OCI-LY3 (cell line): ENCODE data around the gene CNOT10.

Experiments used
- H2AFZ ChIP-seq: fragments of 200-600, 300-600 bp; shearing (Covaris generic); 2 replicates; pipeline ENCODE4 v1.6.0; 2014; ENCODE audit warnings: antibody characterized with exemption, low read depth, low read length
- H3K27ac ChIP-seq: fragments of 200-600, 300-600 bp; sonication (generic); 2 replicates; pipeline ENCODE4 v1.5.1; 2014; ENCODE audit warnings: mild to moderate bottlenecking, low read length, moderate library complexity, mixed read lengths
- H3K27me3 ChIP-seq: fragments of 200-600, 300-600 bp; sonication (generic); 2 replicates; pipeline ENCODE4 v1.6.1; 2014; ENCODE audit warnings: low read depth, low read length, mixed read lengths
- H3K36me3 ChIP-seq: fragments of 200-600, 300-600 bp; sonication (generic); replicated peaks from 2 replicates; pipeline ENCODE3; 2014; ENCODE audit warnings: low read depth, low read length, mixed read lengths
- H3K4me1 ChIP-seq: fragments of 300-600, 200-600 bp; sonication (generic); 2 replicates; pipeline ENCODE4 v1.6.1; 2014; ENCODE audit warnings: low read length, mixed read lengths
- H3K4me2 ChIP-seq: fragments of 200-600, 300-600 bp; sonication (generic); 2 replicates; pipeline ENCODE4 v1.6.1; 2014; ENCODE audit warnings: low read length, mixed read lengths
- H3K4me3 ChIP-seq: fragments of 300-600, 200-600 bp; sonication (generic); 2 replicates; pipeline ENCODE4 v1.5.1; 2014; ENCODE audit warnings: antibody characterized with exemption, mild to moderate bottlenecking, low read length, moderate library complexity
- H3K79me2 ChIP-seq: fragments of 300-600, 200-600 bp; shearing (Covaris generic); 2 replicates; pipeline ENCODE4 v1.6.1; 2014; ENCODE audit warnings: mild to moderate bottlenecking, low read length, mixed read lengths
- H3K9ac ChIP-seq: fragments of 300-600, 200-600 bp; shearing (Covaris generic); 2 replicates; pipeline ENCODE4 v1.6.0; 2014; ENCODE audit warnings: mild to moderate bottlenecking, low read length, moderate library complexity
- H3K9me3 ChIP-seq: fragments of 200-600, 300-600 bp; shearing (Covaris generic); 2 replicates; pipeline ENCODE4 v1.6.1; 2014; ENCODE audit warnings: low read length, mixed read lengths; ENCODE audit not compliant: insufficient read depth
- H4K20me1 ChIP-seq: fragments of 200-600, 300-600 bp; sonication (generic); 2 replicates; pipeline ENCODE4 v1.6.1; 2016; ENCODE audit warnings: low read length, mixed read lengths; ENCODE audit not compliant: insufficient read depth
- CTCF ChIP-seq: fragments of 200-600, 300-600 bp; sonication (generic); IDR thresholded peaks from 2 replicates; pipeline ENCODE4 v1.5.1; 2014; ENCODE audit warnings: antibody characterized with exemption, low read length, low read depth
- EZH2phosphoT487 ChIP-seq: fragments of 200-600 bp; shearing (Covaris generic); IDR thresholded peaks from 2 replicates; pipeline ENCODE4 v1.6.1; 2018; ENCODE audit warnings: antibody characterized with exemption, mixed run types, low read depth

CNOT10 gene

GRCh38 chr3:32817257-32817557 is 132.2 kb downstream of the CNOT10 start:
- H3K36me3 ChIP-seq, result no peaks in the 10 kb centered on the region
- 0 out of 2 replicates have a peak, but pooled peaks cover 2% of the 10 kb centered on the region for H3K27me3 ChIP-seq
- H3K79me2 ChIP-seq, result no peaks in the 10 kb centered on the region
- no peak overlapping the region for H3K4me3 ChIP-seq
- peaks cover 6% of the 10 kb centered on the region for H3K4me1 ChIP-seq
- H3K27ac ChIP-seq, result no peak overlapping the region
- H2AFZ ChIP-seq, result no peak overlapping the region
- H3K4me2 ChIP-seq, result no peak overlapping the region
- H4K20me1 ChIP-seq, result no peaks in the 10 kb centered on the region
- no peak for TF ChIP-seq EZH2phosphoT487
- no peak for TF ChIP-seq CTCF
- no peaks in the 10 kb centered on the region for H3K9me3 ChIP-seq
- H3K9ac ChIP-seq, result no peak overlapping the region

- Histone ChIP-seq H3K27ac (no peak within 1 kb of the TSS), H3K79me2 (no peaks in the 10 kb centered on the region)
Observed at GRCh38 chr3:32817558-32818228, 132.7 kb downstream of the CNOT10 start, which contains the start of gene TRIM71. Gene TRIM71 (plus strand): TSS chr3:32817997. CDS start chr3:32818081, 84 bp downstream.

GRCh38 chr3:32818229-32818969 is 133.4 kb downstream of the CNOT10 start:
- TF ChIP-seq EZH2phosphoT487, result no peak
- no peak for TF ChIP-seq CTCF
- Histone ChIP-seq H3K4me3 (no peak overlapping the region), H3K9me3 (no peaks in the 10 kb centered on the region), H4K20me1 (no peaks in the 10 kb centered on the region), H3K79me2 (no peaks in the 10 kb centered on the region), H3K9ac (no peak overlapping the region), H3K36me3 (no peaks in the 10 kb centered on the region), H3K27ac (no peak overlapping the region), H3K4me2 (no peak overlapping the region), H3K27me3 (0 out of 2 replicates have a peak, but pooled peaks cover 2% of the 10 kb centered on the region), H3K4me1 (peaks cover 6% of the 10 kb centered on the region), H2AFZ (no peak overlapping the region)

More at GRCh38 chr3:32817558-32818228, 132.7 kb downstream of the CNOT10 start, which contains the start of gene TRIM71:
- H3K36me3 ChIP-seq, result no peaks in the 10 kb centered on the region
- 0 out of 2 replicates have a peak, but pooled peaks cover 2% of the 10 kb centered on the region for H3K27me3 ChIP-seq
- H3K4me1 ChIP-seq, result peaks cover 6% of the 10 kb centered on the region
- TF ChIP-seq CTCF (no peak), EZH2phosphoT487 (no peak)
- H2AFZ ChIP-seq, result no peak within 1 kb of the TSS
- H3K9ac ChIP-seq, result no peak within 1 kb of the TSS
- H3K4me2 ChIP-seq, result no peak within 1 kb of the TSS
- no peaks in the 10 kb centered on the region for H3K9me3 ChIP-seq
- no peak within 1 kb of the TSS for H3K4me3 ChIP-seq
- H4K20me1 ChIP-seq, result no peaks in the 10 kb centered on the region

GRCh38 chr3:32818970-32819511 is 134.1 kb downstream of the CNOT10 start:
- no peaks in the 10 kb centered on the region for H3K36me3 ChIP-seq
- peaks cover 6% of the 10 kb centered on the region for H3K4me1 ChIP-seq
- 0 out of 2 replicates have a peak, but pooled peaks cover 2% of the 10 kb centered on the region for H3K27me3 ChIP-seq
- H3K79me2 ChIP-seq, result no peaks in the 10 kb centered on the region
- no peak overlapping the region for H3K4me2 ChIP-seq
- no peak for TF ChIP-seq EZH2phosphoT487
- no peak for TF ChIP-seq CTCF
- no peak overlapping the region for H3K27ac ChIP-seq
- no peaks in the 10 kb centered on the region for H3K9me3 ChIP-seq
- H3K9ac ChIP-seq, result no peak overlapping the region
- H3K4me3 ChIP-seq, result no peak overlapping the region
- no peak overlapping the region for H2AFZ ChIP-seq
- no peaks in the 10 kb centered on the region for H4K20me1 ChIP-seq
